BLaER1 (cell line): ENCODE measurements around the gene PRR20D.

Experiments used
- H3K27ac ChIP-seq: shearing (Covaris generic); formaldehyde crosslinking; 2 replicates; pipeline ENCODE4 v1.8.1; 2022
- H3K27me3 ChIP-seq: shearing (Covaris generic); formaldehyde crosslinking; 2 replicates; pipeline ENCODE4 v1.8.1; 2022
- H3K36me3 ChIP-seq: shearing (Covaris generic); formaldehyde crosslinking; 2 replicates; pipeline ENCODE4 v1.8.1; 2022
- H3K4me1 ChIP-seq: shearing (Covaris generic); formaldehyde crosslinking; 2 replicates; pipeline ENCODE4 v1.8.1; 2022
- H3K4me2 ChIP-seq: shearing (Covaris generic); formaldehyde crosslinking; 2 replicates; pipeline ENCODE4 v1.8.1; 2022
- H3K4me3 ChIP-seq: shearing (Covaris generic); formaldehyde crosslinking; 2 replicates; pipeline ENCODE4 v1.8.1; 2022
- H3K9ac ChIP-seq: shearing (Covaris generic); formaldehyde crosslinking; 2 replicates; pipeline ENCODE4 v1.8.1; 2022
- H3K9me3 ChIP-seq: shearing (Covaris generic); formaldehyde crosslinking; 2 replicates; pipeline ENCODE4 v1.8.1; 2022
- H4K20me1 ChIP-seq: shearing (Covaris generic); formaldehyde crosslinking; 2 replicates; pipeline ENCODE4 v1.8.1; 2022
- Cebpa-rat ChIP-seq: shearing (Covaris generic); IDR thresholded peaks from 2 replicates; pipeline ENCODE4 v1.8.1; 2022

Gene PRR20D

DNA sequence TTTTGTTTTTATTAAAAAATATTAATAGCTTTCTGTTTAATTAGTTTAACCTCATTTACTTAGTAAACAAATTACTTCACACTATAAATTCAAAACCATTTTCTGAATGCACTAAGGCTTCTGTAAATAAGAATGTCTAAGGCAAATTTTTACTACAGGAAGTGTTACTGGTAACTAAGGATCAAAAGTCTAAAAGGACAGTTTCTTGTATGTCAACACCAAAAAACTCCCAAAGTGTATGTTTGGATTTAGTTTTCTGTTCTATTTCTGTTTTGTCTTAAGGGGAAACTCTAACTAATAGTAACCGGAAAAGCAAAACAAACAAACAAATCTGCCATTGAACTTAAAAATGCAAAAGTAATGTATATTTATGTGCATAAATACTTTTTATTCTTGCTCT, 31.2 kb downstream of the PRR20D start:
- H3K36me3 ChIP-seq = no peaks in the 10 kb centered on the region

DNA sequence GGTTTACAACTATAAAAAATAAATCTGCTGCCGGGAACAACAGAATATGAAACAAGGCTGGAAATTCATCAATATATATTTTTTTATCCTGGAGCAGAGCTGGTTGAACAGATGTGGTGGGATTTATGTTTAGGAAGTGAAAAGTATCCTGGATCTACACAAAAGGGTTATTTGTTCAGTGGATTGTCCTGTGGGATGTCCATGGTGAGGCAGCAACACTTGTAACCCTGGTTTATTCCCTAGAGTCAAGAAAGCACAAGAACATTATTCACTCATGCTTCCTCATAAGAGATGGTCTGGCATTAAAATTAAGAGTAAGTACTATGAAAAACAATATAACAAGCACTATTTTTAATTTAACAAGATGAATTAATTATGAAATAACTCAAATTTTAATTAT, 52.6 kb downstream of the PRR20D start:
- Histone ChIP-seq H3K4me1 (no peaks in the 10 kb centered on the region), H3K9ac (no peak overlapping the region), H4K20me1 (no peaks in the 10 kb centered on the region), H3K27me3 (no peaks in the 10 kb centered on the region), H3K9me3 (no peaks in the 10 kb centered on the region), H3K36me3 (no peaks in the 10 kb centered on the region), H3K4me2 (no peak overlapping the region), H3K27ac (no peak overlapping the region), H3K4me3 (no peak overlapping the region)
- TF ChIP-seq Cebpa-rat = no peak

More for the DNA sequence above, 31.2 kb downstream of the PRR20D start:
- Histone ChIP-seq H4K20me1 (no peaks in the 10 kb centered on the region), H3K9ac (no peak overlapping the region), H3K9me3 (no peaks in the 10 kb centered on the region), H3K4me1 (no peaks in the 10 kb centered on the region), H3K27me3 (no peaks in the 10 kb centered on the region), H3K4me2 (no peak overlapping the region), H3K4me3 (no peak overlapping the region), H3K27ac (no peak overlapping the region)
- TF ChIP-seq Cebpa-rat = no peak
